Erythroblast (primary cell): ENCODE data around the gene PLEKHG5.

ENCODE experiments used
- DNase-seq, 2 experiments: peaks; one replicate each; lab custom pipeline; 2025; lab: John Stamatoyannopoulos, UW
- GATA1 ChIP-seq: IDR thresholded peaks from 2 replicates; pipeline ENCODE4 v1.6.1; 2011; ENCODE audit warnings: low read depth, mild to moderate bottlenecking, control low read depth, low read length, moderate library complexity
- POLR2A ChIP-seq: IDR thresholded peaks from 2 replicates; pipeline ENCODE4 v1.6.1; 2011; ENCODE audit warnings: mild to moderate bottlenecking, low read length

Gene PLEKHG5

GRCh38 chr1:6515771-6516170, 24.3 kb upstream of the PLEKHG5 start:
- TF ChIP-seq GATA1, result no peak
- no peak for DNase-seq

DNA sequence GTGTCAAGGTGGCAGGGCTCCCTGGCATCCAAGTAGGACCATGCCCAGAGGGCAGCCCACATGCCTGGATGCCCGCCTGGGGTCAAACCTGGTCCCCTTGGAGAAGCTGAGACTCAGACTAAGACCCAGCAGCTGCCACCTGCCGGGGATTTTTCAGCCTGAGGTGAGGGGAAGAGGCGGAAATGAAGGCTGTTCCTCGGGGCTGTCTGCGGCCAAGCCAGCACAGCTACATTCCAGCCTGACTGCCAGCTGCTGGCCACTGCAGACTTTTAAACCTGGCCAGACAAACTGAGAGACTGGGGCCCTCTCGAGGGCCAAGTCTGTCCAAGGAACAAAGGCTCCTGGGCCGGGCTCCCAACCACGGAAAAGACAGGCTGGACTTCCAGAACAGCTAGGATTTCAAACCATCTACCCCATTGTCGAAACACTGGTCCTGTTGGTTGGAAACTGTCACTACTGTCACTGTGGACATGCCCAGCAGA, 21.9 kb upstream of the PLEKHG5 start:
- TF ChIP-seq POLR2A, result no peak
- TF ChIP-seq GATA1, result no peak
- DNase-seq, result no peak

DNA sequence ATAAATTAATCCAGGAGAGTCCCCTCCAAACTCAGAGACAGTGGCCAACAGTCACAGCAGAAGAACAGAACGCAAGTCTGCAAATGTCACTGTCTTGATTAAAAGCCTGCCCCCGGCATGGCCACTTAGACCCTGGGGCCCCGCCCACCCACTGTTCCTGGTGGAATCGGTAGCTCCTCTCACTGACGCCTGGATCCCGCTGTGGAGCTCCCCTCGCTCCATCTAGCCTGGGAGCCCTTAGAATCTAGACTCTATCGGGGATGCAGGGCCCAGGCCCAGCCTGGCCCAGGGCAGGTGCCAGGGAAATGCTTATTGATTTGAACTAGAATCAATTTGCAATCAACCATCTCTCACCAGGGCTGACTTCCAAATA, 21.4 kb upstream of the PLEKHG5 start:
- TF ChIP-seq POLR2A (no peak), GATA1 (no peak)
- no peak for DNase-seq

DNA sequence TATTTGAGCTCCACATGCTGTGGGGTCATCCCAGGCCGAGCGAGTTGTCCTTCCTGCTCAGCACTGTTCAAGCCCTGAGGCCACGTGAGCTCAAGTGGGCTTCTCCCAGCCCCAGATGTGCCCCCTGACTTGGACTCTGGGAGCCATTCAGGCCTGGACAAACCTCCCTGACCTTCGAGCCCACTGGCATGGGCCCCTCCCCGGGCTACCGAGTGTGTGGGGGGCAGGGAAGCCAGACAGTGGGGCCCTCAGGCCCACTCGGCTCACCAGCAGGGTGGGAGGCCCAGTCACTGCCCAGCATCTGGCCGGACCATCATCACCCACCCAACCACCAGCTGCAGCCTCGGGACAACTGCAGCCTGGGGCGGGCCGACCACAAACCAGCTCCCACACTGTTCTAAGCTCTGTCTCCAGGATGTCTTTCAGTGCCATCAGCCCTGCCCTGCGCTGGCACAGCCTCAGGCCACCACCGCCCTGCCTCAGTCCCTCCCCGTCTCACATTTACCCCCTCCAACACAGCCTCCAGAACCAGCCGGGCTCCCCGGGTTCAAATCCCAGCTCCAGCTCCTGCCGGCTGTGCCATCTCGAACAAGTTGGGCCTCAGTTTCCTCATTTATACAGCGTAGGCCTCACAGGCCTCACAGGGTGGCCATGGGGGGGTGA, 20.9 kb upstream of the PLEKHG5 start:
- TF ChIP-seq GATA1 (no peak), POLR2A (no peak)
- DNase-seq, result no peak

- DNase-seq, result no peak
- no peak for TF ChIP-seq GATA1
- no peak for TF ChIP-seq POLR2A
These were observed 20.2 kb upstream of the PLEKHG5 start for GRCh38 chr1:6511561-6512244.

GRCh38 chr1:6511056-6511455, 19.6 kb upstream of the PLEKHG5 start:
- TF ChIP-seq POLR2A (no peak), GATA1 (no peak)
- DNase-seq, result no peak

- TF ChIP-seq GATA1 (no peak), POLR2A (no peak)
- DNase-seq, result no peak
These were observed 19.0 kb upstream of the PLEKHG5 start for GRCh38 chr1:6510493-6510892.

- no peak for TF ChIP-seq GATA1
- no peak for TF ChIP-seq POLR2A
- no peak for DNase-seq
These were observed 18.4 kb upstream of the PLEKHG5 start for GRCh38 chr1:6509919-6510291.

- no peak for TF ChIP-seq GATA1
- no peak for TF ChIP-seq POLR2A
- DNase-seq, result no peak
These were observed 17.9 kb upstream of the PLEKHG5 start for GRCh38 chr1:6509220-6509918.

- DNase-seq, result no peak
- TF ChIP-seq GATA1 (no peak), POLR2A (no peak)
These were observed 17.3 kb upstream of the PLEKHG5 start for GRCh38 chr1:6508816-6509189.

GRCh38 chr1:6508154-6508815, 16.8 kb upstream of the PLEKHG5 start:
- TF ChIP-seq GATA1, result no peak
- TF ChIP-seq POLR2A, result no peak
- no peak for DNase-seq

DNA sequence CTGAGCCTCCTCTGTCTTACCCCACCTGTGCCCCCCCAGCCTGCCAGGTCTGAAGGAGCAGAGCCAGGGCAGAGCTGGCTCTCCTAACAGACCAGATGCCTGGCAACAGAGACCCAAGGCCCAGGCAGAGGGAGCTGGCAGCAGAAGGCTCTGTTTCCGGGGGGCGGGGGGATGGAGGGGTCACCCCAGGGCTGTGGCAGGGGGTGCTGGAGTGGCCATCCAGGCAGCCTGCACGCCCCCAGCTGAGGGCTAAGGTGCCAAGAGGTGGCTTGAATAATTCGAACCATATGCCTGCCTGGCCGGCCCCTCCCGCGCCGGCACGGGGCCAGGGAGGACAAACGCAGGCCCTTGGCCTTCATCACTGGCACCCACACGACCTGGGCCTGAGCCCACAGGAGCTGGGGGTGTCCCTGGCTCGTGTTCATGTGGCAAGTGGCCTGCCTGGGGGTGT, 16.0 kb upstream of the PLEKHG5 start:
- TF ChIP-seq GATA1, result no peak
- no peak for TF ChIP-seq POLR2A
- DNase-seq, result no peak

DNA sequence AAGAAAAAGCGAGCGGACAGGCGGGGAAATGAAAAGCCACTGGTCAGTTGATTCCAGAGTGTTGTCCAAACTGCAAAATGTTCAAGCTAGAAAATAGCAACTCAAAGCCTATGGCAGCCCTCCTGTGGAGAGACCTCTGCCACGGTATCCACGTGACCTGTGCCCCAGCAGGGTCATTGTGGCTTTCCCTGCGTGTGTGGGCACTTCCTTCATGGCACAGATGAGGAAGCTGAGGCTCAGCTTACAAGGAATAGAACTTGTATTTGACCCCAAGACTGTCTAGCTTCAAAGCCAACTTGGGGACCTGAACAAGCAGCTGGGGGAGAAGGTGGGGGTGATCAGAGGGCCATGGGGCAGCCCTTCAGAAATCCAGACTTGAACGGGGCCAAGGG, 15.6 kb upstream of the PLEKHG5 start:
- TF ChIP-seq GATA1, result no peak
- TF ChIP-seq POLR2A, result no peak
- DNase-seq, result no peak

- no peak for DNase-seq
These were observed 15.0 kb upstream of the PLEKHG5 start for GRCh38 chr1:6506210-6507036.

More at GRCh38 chr1:6506210-6507036, 15.0 kb upstream of the PLEKHG5 start:
- TF ChIP-seq GATA1 (no peak), POLR2A (no peak)
